Fibroblast of lung (primary cell): ENCODE measurements around the gene BPIFB3.

Source experiments
- CTCF ChIP-seq, 2 donors: IDR thresholded peaks in 1 of 2; conservative IDR thresholded peaks in 1 of 2; 1 replicate in 1 of 2; 2 replicates in 1 of 2; pipeline ENCODE4 v1.5.1; 2011 to 2012; ENCODE audit warnings: low read length in 2 of 2, control low read depth in 1 of 2, inconsistent platforms in 1 of 2, low read depth in 1 of 2, mild to moderate bottlenecking in 1 of 2
- EZH2 ChIP-seq: IDR thresholded peaks from 2 replicates; pipeline ENCODE4 v1.5.1; 2012; ENCODE audit warnings: low read length, control low read depth, mild to moderate bottlenecking; ENCODE audit errors: missing control alignments

- TF ChIP-seq CTCF (conservative IDR thresholded peaks at IDR 0.05 in 1 of 2, IDR thresholded peaks at IDR 0.05 in 1 of 2; ENCODE audit: low read depth in 1 of 2, low read length in 2 of 2) (no peak), EZH2 (no peak)
These were observed 20.3 kb upstream of the BPIFB3 start for GRCh38 chr20:33033381-33033780.
